Left lung (tissue), 10 donors: ENCODE data around the gene LAMTOR2. TPM values are rescaled to one million over a fixed set of nuclear protein-coding genes. Genes with fewer than 3 reads are reported as not detected.

ENCODE experiments used
- ATAC-seq: fragments of 200-7000 bp; cut with Tn5 transposase; one replicate; pipeline ENCODE4 v1.9.1; 2020; ENCODE audit warnings: moderate library complexity
- DNase-seq, 4 donors: peaks; one replicate each; pipeline ENCODE4 v3.0.0-alpha.2; 2013 to 2020
- H3K27ac ChIP-seq, 2 donors: fragments of 200-600 bp; sonication (generic) in 1 of 2; one replicate each; pipeline versions ENCODE4 v1.5.0 to v1.8.0; 2020 to 2021
- H3K27me3 ChIP-seq, 2 donors: fragments of 200-600 bp; sonication (generic) in 1 of 2; one replicate each; pipeline versions ENCODE4 v1.5.0 to v1.8.0; 2020 to 2021
- H3K36me3 ChIP-seq, 2 donors: fragments of 200-600 bp; sonication (generic) in 1 of 2; one replicate each; pipeline versions ENCODE4 v1.5.0 to v1.8.0; 2020 to 2021
- H3K4me1 ChIP-seq, 2 donors: fragments of 200-600 bp; one replicate each; pipeline ENCODE4 v1.8.0; 2021
- H3K4me3 ChIP-seq, 2 donors: fragments of 200-600 bp; sonication (generic) in 1 of 2; one replicate each; pipeline versions ENCODE4 v1.5.0 to v1.8.0; 2020 to 2021; ENCODE audit warnings: mild to moderate bottlenecking in 1 of 2
- H3K9me3 ChIP-seq, 2 donors: fragments of 200-600 bp; sonication (generic) in 1 of 2; one replicate each; pipeline versions ENCODE4 v1.5.0 to v1.8.0; 2020 to 2021
- intact Hi-C, 2 donors: fragments of 100-400 bp; cut with DNase I; formaldehyde crosslinking; loops; one replicate each; pipeline versions ENCODE4 v1.11.2 to v1.14.2; 2022
- polyA plus RNA-seq, 6 donors: library from polyadenylated mRNA; unstranded; fragments of 120-200 nt; gene quantifications; one replicate each; pipeline ENCODE4 v1.2.1, GENCODE V29; 2013; ENCODE audit not compliant: insufficient read length in 6 of 6
- total RNA-seq, 2 donors: library from RNA; stranded (reverse); fragmentation: NEBNext Ultra II Directional; extraction: Animal tissue kit (Norgen Biotek cat#: 25700); gene quantifications; one replicate each; pipeline ENCODE4 v1.2.1, GENCODE V29; 2021
- TF ChIP-seq, protein P1 (sequence below), 2 donors: fragments of 200-600 bp; sonication (generic) in 1 of 2; IDR thresholded peaks; one replicate each; pipeline versions ENCODE4 v1.5.0 to v1.8.0; 2021; ENCODE audit warnings: antibody characterized with exemption in 2 of 2
- donor health status: DM: no; HTN: yes; CAD: no.
- donor health status: DM: no; HTN: no; CAD: no.

The LAMTOR2 gene
- total and polyA plus RNA-seq, 8 donors, result 39.0 to 71.0 (median 48.3) TPM

DNA sequence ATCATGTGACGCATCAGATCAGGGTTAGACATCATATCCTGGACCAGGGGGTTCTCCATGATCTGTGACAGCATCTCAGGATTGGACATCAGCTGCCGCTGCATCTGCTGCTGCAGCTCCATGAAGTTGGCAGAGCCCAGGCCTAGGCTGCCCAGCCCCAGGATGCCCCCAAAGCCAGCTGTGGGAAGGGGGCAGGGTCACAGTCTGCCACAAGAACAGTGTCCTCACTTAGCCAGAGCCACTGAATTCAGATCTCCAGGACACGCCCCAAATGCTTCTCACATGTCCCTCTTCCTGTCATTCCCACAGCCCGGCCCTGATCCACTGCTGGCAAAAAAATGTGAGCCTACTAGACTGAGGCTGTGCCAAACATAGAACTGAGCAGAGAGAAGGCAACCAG lies 4.2 kb upstream of the LAMTOR2 start:
- Histone ChIP-seq H3K36me3 (peaks cover 0 to 34% of the 10 kb centered on the region in 2 donors), H3K27ac (no peak overlapping the region)
- TF ChIP-seq, protein P1, sequence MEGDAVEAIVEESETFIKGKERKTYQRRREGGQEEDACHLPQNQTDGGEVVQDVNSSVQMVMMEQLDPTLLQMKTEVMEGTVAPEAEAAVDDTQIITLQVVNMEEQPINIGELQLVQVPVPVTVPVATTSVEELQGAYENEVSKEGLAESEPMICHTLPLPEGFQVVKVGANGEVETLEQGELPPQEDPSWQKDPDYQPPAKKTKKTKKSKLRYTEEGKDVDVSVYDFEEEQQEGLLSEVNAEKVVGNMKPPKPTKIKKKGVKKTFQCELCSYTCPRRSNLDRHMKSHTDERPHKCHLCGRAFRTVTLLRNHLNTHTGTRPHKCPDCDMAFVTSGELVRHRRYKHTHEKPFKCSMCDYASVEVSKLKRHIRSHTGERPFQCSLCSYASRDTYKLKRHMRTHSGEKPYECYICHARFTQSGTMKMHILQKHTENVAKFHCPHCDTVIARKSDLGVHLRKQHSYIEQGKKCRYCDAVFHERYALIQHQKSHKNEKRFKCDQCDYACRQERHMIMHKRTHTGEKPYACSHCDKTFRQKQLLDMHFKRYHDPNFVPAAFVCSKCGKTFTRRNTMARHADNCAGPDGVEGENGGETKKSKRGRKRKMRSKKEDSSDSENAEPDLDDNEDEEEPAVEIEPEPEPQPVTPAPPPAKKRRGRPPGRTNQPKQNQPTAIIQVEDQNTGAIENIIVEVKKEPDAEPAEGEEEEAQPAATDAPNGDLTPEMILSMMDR (IDR thresholded peaks at IDR 0.05), result no peak

GRCh38 chr1:156051011-156051725 lies 3.4 kb upstream of the LAMTOR2 start:
- Histone ChIP-seq H3K9me3 (no peaks in the 10 kb centered on the region), H3K4me1 (peaks cover 7 to 25% of the 10 kb centered on the region in 2 donors), H3K27ac (no peak overlapping the region), H3K4me3 (no peak overlapping the region), H3K27me3 (no peaks in the 10 kb centered on the region), H3K36me3 (peaks cover 0 to 34% of the 10 kb centered on the region in 2 donors)
- TF ChIP-seq, protein P1 (IDR thresholded peaks at IDR 0.05), result no peak
- DNase-seq (no peak), ATAC-seq (no peak)
- intact Hi-C loops, result no loop called here

More for the DNA sequence above, 4.2 kb upstream of the LAMTOR2 start:
- Histone ChIP-seq H3K9me3 (no peaks in the 10 kb centered on the region), H3K4me1 (peaks cover 2 to 17% of the 10 kb centered on the region in 2 donors), H3K27me3 (no peaks in the 10 kb centered on the region), H3K4me3 (no peak overlapping the region)
- no peak for DNase-seq
- no peak for ATAC-seq
- intact Hi-C loops, result no loop called here

DNA sequence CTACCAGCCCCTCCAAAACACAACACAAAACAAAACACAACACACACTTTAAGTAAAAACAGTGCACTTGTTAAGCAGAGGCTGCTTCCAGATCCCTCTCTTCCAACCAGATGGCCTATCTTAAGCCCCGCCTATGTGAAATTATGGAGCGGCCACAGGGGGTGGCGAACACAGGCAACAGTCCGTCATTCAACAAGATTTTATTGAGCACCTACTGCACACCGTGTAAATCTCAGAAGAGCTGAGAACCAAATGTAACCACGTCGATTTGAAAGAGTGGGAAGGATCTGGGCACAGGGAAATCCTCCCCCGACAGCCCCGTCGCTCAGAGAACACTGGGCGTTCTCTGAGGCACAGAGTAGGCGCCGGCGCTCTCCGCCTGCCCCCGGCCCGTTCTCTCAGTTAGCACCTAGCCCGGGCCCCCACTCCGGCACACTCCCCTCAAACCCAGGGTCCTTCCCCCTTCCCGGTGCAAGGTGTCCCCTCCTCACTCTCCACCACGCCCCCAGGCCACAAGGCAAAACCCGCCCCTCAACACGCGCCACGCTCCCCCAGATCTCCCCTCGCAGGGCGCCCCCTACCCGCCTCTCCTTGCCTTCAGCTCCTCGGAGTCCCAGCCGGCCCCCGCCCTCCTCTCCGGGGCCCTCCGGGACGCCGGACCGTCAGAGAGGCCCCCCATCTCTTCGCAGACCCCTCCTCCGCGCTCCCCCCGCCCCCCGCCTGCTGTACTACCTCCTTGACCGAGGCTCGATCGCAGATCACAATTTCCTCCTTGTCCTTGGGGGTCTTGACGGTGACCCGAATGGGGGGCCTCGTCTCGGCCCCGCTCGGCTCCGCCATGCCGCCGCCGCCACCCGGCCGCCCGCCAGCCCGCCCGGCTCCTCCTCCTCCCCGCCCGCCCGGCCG lies 1.5 kb upstream of the LAMTOR2 start:
- ATAC-seq, result peak; percentile 15
- H3K27me3 ChIP-seq, result no peaks in the 10 kb centered on the region
- intact Hi-C loops, result no loop called here
- DNase-seq, result peak; percentile 49 to 86 (median 71)
- H3K4me1 ChIP-seq, result peaks cover 7 to 29% of the 10 kb centered on the region in 2 donors
- H3K36me3 ChIP-seq, result peaks cover 0 to 33% of the 10 kb centered on the region in 2 donors
- TF ChIP-seq, protein P1 (IDR thresholded peaks at IDR 0.05), result peak in 1 of 2 donors; percentile 10
- H3K27ac ChIP-seq, result peak overlapping the region; percentile 92
- H3K4me3 ChIP-seq, result peak overlapping the region; percentile 62 to 63
- H3K9me3 ChIP-seq, result no peaks in the 10 kb centered on the region

- peak within 1 kb of the TSS; percentile 92 for H3K27ac ChIP-seq
- TF ChIP-seq, protein P1 (IDR thresholded peaks at IDR 0.05), result peak; percentile 50 to 73
- H3K9me3 ChIP-seq, result no peaks in the 10 kb centered on the region
Measured at GRCh38 chr1:156053768-156054499, 648 bp upstream of the LAMTOR2 start, which contains the start of gene UBQLN4. Gene UBQLN4, minus strand, starts transcription at chr1:156053798. Its CDS starts 97 bp downstream, at chr1:156053701.

More at GRCh38 chr1:156053768-156054499, 648 bp upstream of the LAMTOR2 start, which contains the start of gene UBQLN4:
- intact Hi-C loops, result no loop called here
- peaks cover 7 to 29% of the 10 kb centered on the region in 2 donors for H3K4me1 ChIP-seq
- peak within 1 kb of the TSS; percentile 62 to 63 for H3K4me3 ChIP-seq
- DNase-seq, result peak; percentile 82 to 95 (median 92)
- H3K36me3 ChIP-seq, result peaks cover 0 to 25% of the 10 kb centered on the region in 2 donors
- H3K27me3 ChIP-seq, result no peaks in the 10 kb centered on the region
- ATAC-seq, result peak; percentile 88
